Smooth muscle cell of the brain vasculature (primary cell): ENCODE measurements around the gene TGM6.

Experiments
- DNase-seq: peaks from one replicate; pipeline ENCODE4 v3.0.0-alpha.2; 2012; ENCODE audit warnings: low read depth, low spot score

Gene TGM6

GRCh38 chr20:2380601-2381000, at the start of gene TGM6:
Gene TGM6 (plus strand): TSS chr20:2380901. CDS start chr20:2380969, 68 bp downstream.
- DNase-seq: no peak

GRCh38 chr20:2331106-2331505, 49.6 kb upstream of the TGM6 start:
- no peak for DNase-seq

GRCh38 chr20:2331901-2332565, 48.7 kb upstream of the TGM6 start:
- no peak for DNase-seq

- DNase-seq: no peak
These were observed 48.0 kb upstream of the TGM6 start for GRCh38 chr20:2332711-2333110.

GRCh38 chr20:2333821-2334220, 46.9 kb upstream of the TGM6 start:
- no peak for DNase-seq

GRCh38 chr20:2335096-2335870, 45.4 kb upstream of the TGM6 start:
- no peak for DNase-seq

GRCh38 chr20:2336471-2336870, 44.2 kb upstream of the TGM6 start:
- DNase-seq: no peak

- DNase-seq: no peak
These were observed 43.6 kb upstream of the TGM6 start for GRCh38 chr20:2337142-2337541.

- no peak for DNase-seq
These were observed 42.2 kb upstream of the TGM6 start for GRCh38 chr20:2338411-2339066.

- no peak for DNase-seq
These were observed 40.6 kb upstream of the TGM6 start for GRCh38 chr20:2340136-2340535.

GRCh38 chr20:2340823-2341222, 39.9 kb upstream of the TGM6 start:
- DNase-seq: no peak

GRCh38 chr20:2341336-2341735, 39.4 kb upstream of the TGM6 start:
- no peak for DNase-seq

GRCh38 chr20:2342243-2342642, 38.5 kb upstream of the TGM6 start:
- DNase-seq: no peak

- DNase-seq: no peak
These were observed 34.5 kb upstream of the TGM6 start for GRCh38 chr20:2346188-2346587.

GRCh38 chr20:2348336-2348735, 32.4 kb upstream of the TGM6 start:
- DNase-seq: no peak

- DNase-seq: no peak
These were observed 30.9 kb upstream of the TGM6 start for GRCh38 chr20:2349801-2350200.

GRCh38 chr20:2350606-2351005, 30.1 kb upstream of the TGM6 start:
- DNase-seq: no peak

GRCh38 chr20:2353231-2353630, 27.5 kb upstream of the TGM6 start:
- no peak for DNase-seq

GRCh38 chr20:2357114-2357513, 23.6 kb upstream of the TGM6 start:
- no peak for DNase-seq

- no peak for DNase-seq
These were observed 22.7 kb upstream of the TGM6 start for GRCh38 chr20:2358006-2358405.

GRCh38 chr20:2361035-2361593, 19.6 kb upstream of the TGM6 start:
- no peak for DNase-seq

GRCh38 chr20:2363187-2363586, 17.5 kb upstream of the TGM6 start:
- no peak for DNase-seq
